HCT116 (cell line): Measurements from ENCODE around the gene OXT. TPM values are rescaled to one million over a fixed set of nuclear protein-coding genes. Genes with fewer than 3 reads are reported as not detected.

Experiments used
- ATAC-seq: fragments of 200-7000 bp; cut with Tn5 transposase; 2 replicates; pipeline ENCODE4 v1.9.1; 2020; ENCODE audit warnings: mild to moderate bottlenecking, moderate library complexity
- BruUV-seq: library from RNA; stranded (reverse); fragments of 400-500 nt; replicated peaks from 2 replicates; lab custom pipeline; 2021; lab: Mats Ljungman, UMichigan
- CTCF ChIA-PET: fragments of 300-600 bp; sonication (Branson Sonifier 250); formaldehyde crosslinking; loops from one replicate; lab custom pipeline; 2021; ENCODE audit warnings: antibody characterized with exemption; lab: Charles Lee
- POLR2A ChIA-PET: fragments of 300-600, 350-600 bp; sonication (Branson Sonifier 250); formaldehyde crosslinking; loops from one replicate; lab custom pipeline; 2021; ENCODE audit warnings: antibody characterized with exemption; lab: Charles Lee
- RAD21 ChIA-PET, 2 experiments: fragments of 300-600 bp; sonication (Branson Sonifier 250); formaldehyde crosslinking; loops; one replicate each; lab custom pipeline; 2023; ENCODE audit warnings: low total read pairs in 2 of 2; ENCODE audit not compliant: uncharacterized antibody in 2 of 2, unreplicated experiment in 2 of 2, low non-redundant PET in 1 of 2; lab: Charles Lee
- DNase-seq: peaks from one replicate; pipeline ENCODE4 v3.0.0-alpha.2; 2010; ENCODE audit warnings: low read depth, low spot score
- H2AFZ ChIP-seq: fragments of 200-600 bp; shearing (Covaris generic), sonication (generic); 2 replicates; pipeline ENCODE4 v1.6.1; 2017; ENCODE audit warnings: low read depth, mixed run types, mixed read lengths, antibody characterized with exemption, low read length; ENCODE audit not compliant: poor library complexity, severe bottlenecking
- H3K27ac ChIP-seq: 2 replicates; pipeline ENCODE4 v1.5.1; 2012; ENCODE audit warnings: low read depth, low read length
- H3K27me3 ChIP-seq: fragments of 200-600 bp; sonication (generic); 2 replicates; pipeline ENCODE4 v1.6.1; 2016; ENCODE audit warnings: mixed run types, low read length, mixed read lengths; ENCODE audit not compliant: insufficient read depth
- H3K36me3 ChIP-seq, 2 experiments: fragments of 200-500 bp in 1 of 2; fragments of 200-600 bp in 1 of 2; sonication (Bioruptor generic) in 1 of 2; sonication (generic) in 1 of 2; 2 replicates each; pipeline versions ENCODE4 v1.5.1 to v1.6.1; 2014 to 2016; ENCODE audit warnings: low read length in 2 of 2, inconsistent platforms in 1 of 2, mixed read lengths in 1 of 2, mixed run types in 1 of 2; ENCODE audit not compliant: insufficient read depth in 2 of 2, control insufficient read depth in 1 of 2
- H3K4me1 ChIP-seq, 2 experiments: fragments of 200-600 bp in 1 of 2; sonication (generic) in 1 of 2; 2 replicates each; pipeline versions ENCODE4 v1.5.1 to v1.6.1; 2012 to 2017; ENCODE audit warnings: low read length in 2 of 2, inconsistent platforms in 1 of 2, mild to moderate bottlenecking in 1 of 2, mixed read lengths in 1 of 2, mixed run types in 1 of 2, moderate library complexity in 1 of 2; ENCODE audit not compliant: insufficient read depth in 2 of 2, control insufficient read depth in 1 of 2
- H3K4me2 ChIP-seq: fragments of 200-600 bp; sonication (generic); 2 replicates; pipeline ENCODE4 v1.6.1; 2017; ENCODE audit warnings: mixed run types, low read length, mixed read lengths
- H3K4me3 ChIP-seq, 2 experiments: fragments of 200-600 bp in 1 of 2; sonication (generic) in 1 of 2; replicated peaks in 1 of 2; 2 replicates each; pipeline ENCODE4 v1.5.1; 2011 to 2016; ENCODE audit warnings: low read length in 2 of 2, control low read depth in 1 of 2, low read depth in 1 of 2, mild to moderate bottlenecking in 1 of 2, mixed read lengths in 1 of 2, mixed run types in 1 of 2
- H3K79me2 ChIP-seq: fragments of 200-600 bp; sonication (generic); 2 replicates; pipeline ENCODE4 v1.6.1; 2017; ENCODE audit warnings: mild to moderate bottlenecking, mixed run types, low read length, moderate library complexity, mixed read lengths; ENCODE audit not compliant: insufficient read depth
- H3K9ac ChIP-seq: fragments of 200-600 bp; sonication (generic); 2 replicates; pipeline ENCODE4 v1.6.1; 2016; ENCODE audit warnings: low read length, mixed read lengths
- H3K9me2 ChIP-seq: fragments of 200-600 bp; sonication (generic), shearing (Covaris generic); 2 replicates; pipeline ENCODE4 v1.6.1; 2017; ENCODE audit warnings: mixed run types, mild to moderate bottlenecking, moderate library complexity; ENCODE audit not compliant: insufficient read depth
- H3K9me3 ChIP-seq, 2 experiments: fragments of 200-500 bp in 1 of 2; fragments of 200-600 bp in 1 of 2; sonication (Bioruptor generic) in 1 of 2; sonication (generic) in 1 of 2; 2 replicates each; pipeline ENCODE4 v1.6.1; 2014 to 2017; ENCODE audit warnings: low read length in 2 of 2, mixed read lengths in 2 of 2, inconsistent platforms in 1 of 2, low read depth in 1 of 2, mild to moderate bottlenecking in 1 of 2, mixed run types in 1 of 2, moderate library complexity in 1 of 2; ENCODE audit not compliant: control insufficient read depth in 1 of 2, insufficient read depth in 1 of 2
- H4K20me1 ChIP-seq: fragments of 200-600 bp; sonication (generic), shearing (Covaris generic); 2 replicates; pipeline ENCODE4 v1.6.1; 2017; ENCODE audit warnings: mixed run types, mild to moderate bottlenecking, moderate library complexity; ENCODE audit not compliant: insufficient read depth
- CBX3 ChIP-seq: IDR thresholded peaks from 2 replicates; pipeline ENCODE4 v1.6.1; 2012; ENCODE audit warnings: low read depth
- CEBPB ChIP-seq: IDR thresholded peaks from 2 replicates; pipeline ENCODE4 v1.6.1; 2012; ENCODE audit warnings: low read depth
- EGR1 ChIP-seq: IDR thresholded peaks from 2 replicates; pipeline ENCODE4 v1.6.1; 2012; ENCODE audit warnings: low read depth
- EZH2 ChIP-seq: fragments of 200-600 bp; sonication (generic); IDR thresholded peaks from 2 replicates; pipeline ENCODE4 v1.6.1; 2017; ENCODE audit warnings: antibody characterized with exemption, mixed run types
- EZH2phosphoT487 ChIP-seq: fragments of 200-600 bp; IDR thresholded peaks from 2 replicates; pipeline ENCODE4 v1.6.1; 2018; ENCODE audit warnings: antibody characterized with exemption, borderline replicate concordance
- FOSL1 ChIP-seq: IDR thresholded peaks from 2 replicates; pipeline ENCODE4 v1.6.1; 2012; ENCODE audit warnings: low read depth
- JUND ChIP-seq: IDR thresholded peaks from 2 replicates; pipeline ENCODE4 v1.6.1; 2012
- POLR2A ChIP-seq: IDR thresholded peaks from 2 replicates; pipeline ENCODE4 v1.7.0; 2011; ENCODE audit warnings: borderline replicate concordance; ENCODE audit not compliant: insufficient read depth, insufficient read length; ENCODE audit errors: extremely low read depth
- POLR2AphosphoS5 ChIP-seq: IDR thresholded peaks from 2 replicates; pipeline ENCODE4 v1.6.1; 2011; ENCODE audit warnings: mild to moderate bottlenecking, low read depth, low read length, moderate library complexity
- RAD21 ChIP-seq: IDR thresholded peaks from 2 replicates; pipeline ENCODE4 v1.6.1; 2012; ENCODE audit warnings: low read depth, mild to moderate bottlenecking
- SIN3A ChIP-seq: IDR thresholded peaks from 2 replicates; pipeline ENCODE4 v1.6.1; 2012; ENCODE audit warnings: low read depth
- SP1 ChIP-seq: IDR thresholded peaks from 2 replicates; pipeline ENCODE4 v1.6.1; 2012; ENCODE audit warnings: low read depth
- SRF ChIP-seq: IDR thresholded peaks from 2 replicates; pipeline ENCODE4 v1.6.1; 2012; ENCODE audit warnings: low read depth
- TCF7L2 ChIP-seq: IDR thresholded peaks from 2 replicates; pipeline ENCODE4 v1.7.0; 2011; ENCODE audit warnings: borderline replicate concordance, inconsistent platforms; ENCODE audit not compliant: insufficient read depth, insufficient read length; ENCODE audit errors: extremely low read depth
- YY1 ChIP-seq: IDR thresholded peaks from 2 replicates; pipeline ENCODE4 v1.6.1; 2011; ENCODE audit warnings: low read length, low read depth, moderate library complexity, mild to moderate bottlenecking; ENCODE audit not compliant: insufficient replicate concordance; ENCODE audit errors: extremely low read depth
- ZFX ChIP-seq: fragments of 450-650 bp; IDR thresholded peaks from 2 replicates; pipeline ENCODE4 v1.6.1; 2017
- ZNF274 ChIP-seq: fragments of 200-500 bp; sonication (Bioruptor generic); IDR thresholded peaks from 2 replicates; pipeline ENCODE4 v1.6.1; 2014; ENCODE audit warnings: mild to moderate bottlenecking, low read depth, low read length, inconsistent platforms
- intact Hi-C: fragments of 100-400 bp; cut with micrococcal nuclease; formaldehyde crosslinking; loops from 2 replicates; pipeline ENCODE4 v1.10.0; 2022
- total RNA-seq: library from RNA; stranded (reverse); gene quantifications from one replicate; pipeline ENCODE4 v1.2.1, GENCODE V29; 2021; ENCODE audit not compliant: unreplicated experiment
- TF ChIP-seq, protein P1 (sequence below): IDR thresholded peaks from 2 replicates; pipeline ENCODE4 v1.6.1; 2012

Gene OXT
- total RNA-seq, 1 experiment from 2014 or later, result not detected

DNA sequence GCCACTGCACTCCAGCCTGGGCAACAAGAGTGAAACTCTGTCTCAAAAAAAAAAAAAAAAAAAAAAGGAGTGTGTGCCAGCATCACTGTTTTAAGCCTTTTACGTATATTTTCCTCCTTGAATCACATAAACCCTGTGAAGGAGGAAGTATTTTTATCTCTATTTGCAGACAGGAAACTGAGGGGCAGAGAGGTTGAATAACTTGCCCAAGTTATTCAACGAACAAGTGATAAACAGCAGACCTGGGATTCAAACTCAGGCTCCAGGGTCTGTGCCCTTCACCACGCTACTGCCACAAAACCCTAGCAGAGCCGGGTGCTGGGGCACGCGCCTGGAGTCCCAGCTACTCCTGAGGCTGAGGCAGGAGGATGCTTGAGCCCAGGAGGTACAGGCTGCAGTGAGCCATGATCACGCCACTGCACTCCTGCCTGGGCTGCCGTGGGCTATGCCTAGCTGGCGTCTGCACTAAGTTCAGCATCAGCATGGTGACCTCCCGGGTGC, 22.5 kb downstream of the OXT start:
- ChIA-PET CTCF (no interaction called here), POLR2A (no interaction called here), RAD21 (no interaction called here)
- no peaks in the 10 kb centered on the region for H3K36me3 ChIP-seq
- no peaks in the 10 kb centered on the region for H3K9me3 ChIP-seq
- intact Hi-C loops, result no loop called here
- H3K4me3 ChIP-seq, result no peak overlapping the region
- TF ChIP-seq JUND, result no peak
- TF ChIP-seq SIN3A, result no peak
- TF ChIP-seq RAD21, result no peak
- no peak for TF ChIP-seq POLR2A
- TF ChIP-seq POLR2AphosphoS5, result no peak
- TF ChIP-seq SRF, result no peak
- TF ChIP-seq EZH2phosphoT487, result no peak
- TF ChIP-seq, protein P1, sequence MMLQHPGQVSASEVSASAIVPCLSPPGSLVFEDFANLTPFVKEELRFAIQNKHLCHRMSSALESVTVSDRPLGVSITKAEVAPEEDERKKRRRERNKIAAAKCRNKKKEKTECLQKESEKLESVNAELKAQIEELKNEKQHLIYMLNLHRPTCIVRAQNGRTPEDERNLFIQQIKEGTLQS, result no peak
- TF ChIP-seq EGR1, result no peak
- no peak for TF ChIP-seq CEBPB
- no peak for TF ChIP-seq SP1
- no peak for TF ChIP-seq EZH2
- TF ChIP-seq YY1, result no peak
- no peak for TF ChIP-seq FOSL1
- no peak for TF ChIP-seq CBX3
- TF ChIP-seq TCF7L2, result no peak
- TF ChIP-seq ZNF274, result no peak
- TF ChIP-seq ZFX, result no peak
- BruUV-seq, result no TSS peak
- ATAC-seq (no peak), DNase-seq (no peak)
- H4K20me1 ChIP-seq, result no peaks in the 10 kb centered on the region
- no peak overlapping the region for H2AFZ ChIP-seq
- no peaks in the 10 kb centered on the region for H3K79me2 ChIP-seq
- H3K9me2 ChIP-seq, result no peaks in the 10 kb centered on the region
- no peak overlapping the region for H3K27ac ChIP-seq
- H3K9ac ChIP-seq, result no peak overlapping the region
- H3K4me2 ChIP-seq, result no peak overlapping the region
- H3K27me3 ChIP-seq, result no peaks in the 10 kb centered on the region
- no peaks in the 10 kb centered on the region for H3K4me1 ChIP-seq
